Daoy (cell line): ENCODE data around the gene MRAP2. TPM values are rescaled to one million over a fixed set of nuclear protein-coding genes. Genes with fewer than 3 reads are reported as not detected.
"Not testable (repeated sequence)": the region's sequence is repeated elsewhere in the genome, so short reads cannot be mapped to it uniquely, and the experiment has no call there.

Source experiments
- DNase-seq: peaks from one replicate; pipeline ENCODE4 v3.0.0-alpha.2; 2015; ENCODE audit warnings: low read depth
- total RNA-seq: library from RNA; depleted of rRNA; stranded (reverse); fragments of >200 nt; shearing (Covaris generic); gene quantifications from 2 replicates; pipeline ENCODE4 v1.2.3, GENCODE V29; 2014; rRNA removed

MRAP2 gene
- total RNA-seq, 1 experiment from 2014 or later = 1.9 TPM

- not testable (repeated sequence) for DNase-seq
Measured at GRCh38 chr6:84129588-84129987, 96.0 kb downstream of the MRAP2 start.

- DNase-seq = not testable (repeated sequence)
Measured at GRCh38 chr6:84133385-84133784, 99.8 kb downstream of the MRAP2 start.

DNA sequence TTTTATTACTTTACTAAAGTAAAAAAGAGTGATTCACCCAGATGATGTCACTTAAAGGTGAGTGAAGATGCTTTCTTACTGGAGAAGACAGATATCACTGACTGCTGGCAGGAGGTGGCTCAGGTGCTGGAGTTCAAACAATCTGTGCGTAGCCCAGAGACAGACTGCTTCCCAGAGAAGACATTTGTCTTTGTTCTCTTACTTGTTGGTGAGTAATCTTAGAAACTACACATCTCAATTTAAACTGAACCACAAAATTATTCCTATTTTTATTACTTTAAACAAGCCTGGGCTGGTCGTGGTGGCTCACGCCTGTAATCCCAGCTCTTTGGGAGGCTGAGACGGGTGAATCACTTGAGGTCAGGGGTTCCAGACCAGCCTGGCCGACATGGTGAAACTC lies 101.7 kb downstream of the MRAP2 start:
- DNase-seq = no peak

- no peak for DNase-seq
Measured at GRCh38 chr6:84136364-84137050, 102.9 kb downstream of the MRAP2 start.

DNA sequence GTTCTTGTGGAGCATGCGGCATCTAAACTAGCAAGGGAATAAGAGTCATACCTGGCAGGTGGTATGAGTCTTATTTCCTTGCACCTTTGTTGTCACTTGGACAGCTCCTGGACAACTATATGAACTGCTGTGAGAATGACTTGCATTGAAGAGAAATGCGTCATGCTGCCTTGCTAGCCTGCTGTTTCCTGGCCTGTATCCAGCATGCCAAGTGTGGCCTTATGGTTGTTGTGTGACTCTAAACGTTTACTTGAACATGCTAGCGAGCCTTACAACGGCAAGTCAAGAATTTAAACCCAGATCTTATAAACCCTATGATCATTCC lies 103.4 kb downstream of the MRAP2 start:
- peak; percentile 70 for DNase-seq

GRCh38 chr6:84137989-84138575 lies 104.5 kb downstream of the MRAP2 start:
- peak; percentile 10 for DNase-seq

DNA sequence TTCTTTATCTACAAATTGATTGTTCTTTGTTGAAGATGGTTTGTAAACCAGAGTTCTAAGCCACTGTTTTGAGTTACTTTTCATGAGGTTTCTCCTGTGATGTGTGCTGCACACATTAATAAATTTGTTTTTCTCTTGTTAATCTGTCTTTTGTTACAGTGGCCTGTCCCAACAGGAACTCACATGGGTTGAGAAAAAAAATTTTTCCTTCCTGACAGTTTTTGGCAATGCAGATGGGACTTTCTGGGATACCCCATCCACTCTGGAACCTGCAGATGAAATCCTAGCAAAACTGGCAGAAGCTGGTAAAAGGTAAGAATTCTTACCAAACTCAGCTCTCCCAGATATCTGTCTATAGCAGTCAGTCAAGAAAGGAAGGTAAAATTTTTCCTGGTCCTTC lies 105.7 kb downstream of the MRAP2 start:
- DNase-seq = no peak

Other genes with a start within 250 kb of the MRAP2 start
- 5.1 and 5.4 TPM in 2 replicates for gene RIPPLY2, start 180.4 kb upstream of the MRAP2 start, total RNA-seq
- gene CYB5R4, start 174.1 kb upstream of the MRAP2 start, total RNA-seq = 50.9 and 52.6 TPM in 2 replicates
- 12.1 and 17.4 TPM in 2 replicates for gene CEP162, start 193.9 kb downstream of the MRAP2 start, total RNA-seq